SK-N-SH (cell line): ENCODE measurements around the gene TDP2. TPM values are rescaled to one million over a fixed set of nuclear protein-coding genes. Genes with fewer than 3 reads are reported as not detected.

Experiments
- CTCF ChIA-PET: fragments of 300-600, 350-600 bp; formaldehyde crosslinking; extraction: SDS; loops from one replicate; lab custom pipeline; 2021; lab: Yijun Ruan, JAX
- POLR2A ChIA-PET: fragments of 350-600 bp; sonication (Branson Sonifier 250); formaldehyde crosslinking; extraction: SDS; loops from one replicate; lab custom pipeline; 2020; ENCODE audit warnings: antibody characterized with exemption, inconsistent platforms; lab: Yijun Ruan, JAX
- DNase-seq: peaks from one replicate; pipeline ENCODE4 v3.0.0; 2012
- H2AFZ ChIP-seq: fragments of 200-600 bp; sonication (generic); 2 replicates; pipeline ENCODE4 v1.8.1; 2016; ENCODE audit warnings: antibody characterized with exemption, mild to moderate bottlenecking, low read depth
- H3F3A ChIP-seq: fragments of 200-600 bp; sonication (generic); replicated peaks from 2 replicates; pipeline ENCODE3; 2016; ENCODE audit warnings: antibody characterized with exemption, mild to moderate bottlenecking; ENCODE audit not compliant: insufficient read depth
- H3K27ac ChIP-seq, 2 experiments: fragments of 200-500 bp in 1 of 2; fragments of 200-600 bp in 1 of 2; sonication (Bioruptor generic) in 1 of 2; sonication (generic), shearing (Covaris generic) in 1 of 2; 2 replicates each; pipeline versions ENCODE4 v1.5.1 to v1.6.1; 2014 to 2016; ENCODE audit warnings: low read depth in 2 of 2, inconsistent platforms in 1 of 2, low read length in 1 of 2, mild to moderate bottlenecking in 1 of 2, mixed read lengths in 1 of 2
- H3K27me3 ChIP-seq: fragments of 200-600 bp; sonication (generic), shearing (Covaris generic); 2 replicates; pipeline ENCODE4 v1.6.1; 2016; ENCODE audit warnings: mixed run types; ENCODE audit not compliant: insufficient read depth
- H3K36me3 ChIP-seq, 2 experiments: fragments of 200-500 bp in 1 of 2; fragments of 200-600 bp in 1 of 2; sonication (Bioruptor generic) in 1 of 2; sonication (generic) in 1 of 2; replicated peaks in 1 of 2; 2 replicates each; pipeline versions ENCODE3 to v1.5.1; 2014 to 2016; ENCODE audit warnings: low read length in 1 of 2, mild to moderate bottlenecking in 1 of 2; ENCODE audit not compliant: insufficient read depth in 2 of 2, control insufficient read depth in 1 of 2
- H3K4me1 ChIP-seq, 2 experiments: fragments of 200-500 bp in 1 of 2; fragments of 200-600 bp in 1 of 2; sonication (Bioruptor generic) in 1 of 2; sonication (generic), shearing (Covaris generic) in 1 of 2; 2 replicates each; pipeline versions ENCODE4 v1.5.1 to v1.6.1; 2014 to 2016; ENCODE audit warnings: low read depth in 1 of 2, low read length in 1 of 2, mixed run types in 1 of 2; ENCODE audit not compliant: insufficient read depth in 2 of 2, control insufficient read depth in 1 of 2
- H3K4me2 ChIP-seq: fragments of 200-600 bp; sonication (generic), shearing (Covaris generic); 2 replicates; pipeline ENCODE4 v1.6.1; 2017; ENCODE audit warnings: mixed run types
- H3K4me3 ChIP-seq, 2 experiments: fragments of 200-500 bp in 1 of 2; fragments of 200-600 bp in 1 of 2; sonication (Bioruptor generic) in 1 of 2; sonication (generic), shearing (Covaris generic) in 1 of 2; 2 replicates each; pipeline versions ENCODE4 v1.5.1 to v1.8.1; 2014 to 2016; ENCODE audit warnings: low read depth in 2 of 2, inconsistent platforms in 1 of 2, low read length in 1 of 2, mild to moderate bottlenecking in 1 of 2, mixed read lengths in 1 of 2, moderate library complexity in 1 of 2
- H3K79me2 ChIP-seq: fragments of 200-600 bp; sonication (generic); 2 replicates; pipeline ENCODE4 v1.8.1; 2017; ENCODE audit warnings: mild to moderate bottlenecking; ENCODE audit not compliant: insufficient read depth
- H3K9ac ChIP-seq: fragments of 200-600 bp; sonication (generic); 2 replicates; pipeline ENCODE4 v1.6.1; 2017; ENCODE audit warnings: mixed run types
- H3K9me2 ChIP-seq: fragments of 200-600 bp; sonication (generic); 2 replicates; pipeline ENCODE4 v1.6.1; 2017; ENCODE audit warnings: mixed run types
- H3K9me3 ChIP-seq: fragments of 200-600 bp; sonication (generic); 2 replicates; pipeline ENCODE4 v1.6.1; 2017; ENCODE audit warnings: mixed run types, mild to moderate bottlenecking, moderate library complexity
- H4K20me1 ChIP-seq: fragments of 200-600 bp; sonication (generic); 2 replicates; pipeline ENCODE4 v1.6.1; 2017; ENCODE audit warnings: mild to moderate bottlenecking, mixed run types; ENCODE audit not compliant: insufficient read depth
- CTCF ChIP-seq: fragments of 200-600 bp; sonication (generic); IDR thresholded peaks from 2 replicates; pipeline ENCODE4 v1.6.1; 2017; ENCODE audit warnings: antibody characterized with exemption, mild to moderate bottlenecking, moderate library complexity
- EZH2phosphoT487 ChIP-seq: fragments of 200-600 bp; sonication (generic); IDR thresholded peaks from 2 replicates; pipeline ENCODE4 v1.6.1; 2017; ENCODE audit warnings: low read depth, mixed run types, mild to moderate bottlenecking, antibody characterized with exemption, moderate library complexity, borderline replicate concordance
- FOXJ3 ChIP-seq: sonication (generic); formaldehyde crosslinking; IDR thresholded peaks from 2 replicates; pipeline ENCODE4 v1.5.1; 2020; ENCODE audit warnings: mild to moderate bottlenecking, missing genetic modification reagents
- GABPA ChIP-seq: IDR thresholded peaks from 2 replicates; pipeline ENCODE4 v1.4.0; 2012; ENCODE audit warnings: low read depth, mild to moderate bottlenecking
- GATA2 ChIP-seq: sonication (generic); formaldehyde crosslinking; IDR thresholded peaks from 2 replicates; pipeline ENCODE4 v1.5.0; 2020; ENCODE audit warnings: mild to moderate bottlenecking, missing genetic modification reagents
- JUND ChIP-seq: IDR thresholded peaks from 2 replicates; pipeline ENCODE4 v1.4.0; 2012
- MAX ChIP-seq: IDR thresholded peaks from 2 replicates; pipeline ENCODE4 v1.4.0; 2012; ENCODE audit warnings: low read depth
- MEF2A ChIP-seq: IDR thresholded peaks from 2 replicates; pipeline ENCODE4 v1.4.0; 2012; ENCODE audit warnings: low read depth, borderline replicate concordance
- PBX3 ChIP-seq: IDR thresholded peaks from 2 replicates; pipeline ENCODE4; 2012
- POLR2AphosphoS5 ChIP-seq: IDR thresholded peaks from 2 replicates; pipeline ENCODE4 v1.6.1; 2012; ENCODE audit warnings: low read depth, low read length
- RCOR1 ChIP-seq: fragments of 150-350 bp; IDR thresholded peaks from 2 replicates; pipeline ENCODE4 v1.6.1; 2017; ENCODE audit warnings: antibody characterized with exemption, low read length
- RFX5 ChIP-seq: IDR thresholded peaks from 2 replicates; pipeline ENCODE4 v1.6.1; 2012; ENCODE audit warnings: mild to moderate bottlenecking, improper control_type of control experiment, low read length
- SMC3 ChIP-seq: IDR thresholded peaks from 2 replicates; pipeline ENCODE4 v1.6.1; 2012; ENCODE audit warnings: low read depth, low read length, improper control_type of control experiment
- TAF1 ChIP-seq: IDR thresholded peaks from 2 replicates; pipeline ENCODE4 v1.6.1; 2012; ENCODE audit warnings: low read depth, mild to moderate bottlenecking, low read length, moderate library complexity, borderline replicate concordance
- TEAD4 ChIP-seq: IDR thresholded peaks from 2 replicates; pipeline ENCODE4 v1.4.0; 2012; ENCODE audit warnings: mild to moderate bottlenecking, borderline replicate concordance; ENCODE audit not compliant: insufficient read depth
- USF2 ChIP-seq: fragments of 150-350 bp; IDR thresholded peaks from 2 replicates; pipeline ENCODE4 v1.6.1; 2017; ENCODE audit warnings: antibody characterized with exemption, low read length, low read depth, borderline replicate concordance
- ZBTB33 ChIP-seq: IDR thresholded peaks from 2 replicates; pipeline ENCODE4 v1.4.0; 2012; ENCODE audit warnings: low read depth, borderline replicate concordance
- WGBS: methylation state at CpG from one replicate; pipeline ENCODE4 v1.1.6; 2017; ENCODE audit warnings: low lambda C conversion rate; 5-methylcytosine and 5-hydroxymethylcytosine counted together
- polyA plus RNA-seq, 3 experiments: library from polyadenylated mRNA; depleted of rRNA; stranded (reverse); fragments of >200 nt; gene quantifications; 2 replicates each; pipeline ENCODE4 v1.2.3, GENCODE V29; 2012

Gene TDP2
- polyA plus RNA-seq, 1 of the 3 experiments (the other 2 are of a cell fraction): 20.0 TPM

GRCh38 chr6:24686946-24687345 is 20.2 kb upstream of the TDP2 start (continued):
- TF ChIP-seq MEF2A: no peak

DNA sequence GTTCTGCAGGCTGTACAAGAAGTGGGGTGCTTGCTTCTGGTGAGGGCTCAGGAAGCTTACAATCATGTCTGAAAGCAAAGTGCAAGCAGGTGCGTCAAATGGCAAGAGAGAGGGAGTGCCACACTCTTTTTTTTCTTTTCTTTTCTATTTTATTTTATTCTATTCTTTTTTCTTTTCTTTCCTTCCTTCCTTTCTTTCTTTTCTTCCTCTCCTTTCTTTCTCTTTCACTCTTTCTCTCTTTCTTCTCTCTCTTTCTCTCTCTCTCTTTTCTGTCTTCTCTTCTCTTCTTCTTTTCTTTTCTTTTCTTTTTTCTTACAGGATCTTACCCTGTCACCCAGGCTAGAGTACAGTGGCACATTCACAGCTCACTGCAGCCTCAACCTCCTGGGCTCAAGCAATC is 19.7 kb upstream of the TDP2 start:
- no peaks in the 10 kb centered on the region for H3K9me3 ChIP-seq
- TF ChIP-seq MEF2A (no peak), USF2 (no peak), EZH2phosphoT487 (no peak), FOXJ3 (CRISPR knock-in tag) (no peak), POLR2AphosphoS5 (no peak), JUND (no peak), GABPA (no peak), MAX (no peak), GATA2 (no peak), PBX3 (no peak)
- H3K27ac ChIP-seq: no peak overlapping the region
- H3K9ac ChIP-seq: no peak overlapping the region
- WGBS: 93% methylated on average over 1 of the region's 1 CpG
- no peak overlapping the region for H3K4me3 ChIP-seq
- H2AFZ ChIP-seq: no peak overlapping the region
- no peaks in the 10 kb centered on the region for H3K9me2 ChIP-seq
- H3F3A ChIP-seq: no peaks in the 10 kb centered on the region
- H3K4me1 ChIP-seq: no peaks in the 10 kb centered on the region
- H4K20me1 ChIP-seq: no peaks in the 10 kb centered on the region
- no peak for DNase-seq
- no peak overlapping the region for H3K4me2 ChIP-seq
- ChIA-PET CTCF (interaction anchor here (1.0 to 1.4 kb wide), 2 partner anchors 20 to 107 kb away, joined by 3 read pairs; partner anchors contain the start of genes ACOT13 and TDP2), POLR2A (interaction anchor here (0.8 kb wide), 1 partner anchor 105 kb away, joined by 3 read pairs; no protein-coding TSS in a partner anchor)
- no peaks in the 10 kb centered on the region for H3K36me3 ChIP-seq
- H3K79me2 ChIP-seq: no peaks in the 10 kb centered on the region
- no peaks in the 10 kb centered on the region for H3K27me3 ChIP-seq

DNA sequence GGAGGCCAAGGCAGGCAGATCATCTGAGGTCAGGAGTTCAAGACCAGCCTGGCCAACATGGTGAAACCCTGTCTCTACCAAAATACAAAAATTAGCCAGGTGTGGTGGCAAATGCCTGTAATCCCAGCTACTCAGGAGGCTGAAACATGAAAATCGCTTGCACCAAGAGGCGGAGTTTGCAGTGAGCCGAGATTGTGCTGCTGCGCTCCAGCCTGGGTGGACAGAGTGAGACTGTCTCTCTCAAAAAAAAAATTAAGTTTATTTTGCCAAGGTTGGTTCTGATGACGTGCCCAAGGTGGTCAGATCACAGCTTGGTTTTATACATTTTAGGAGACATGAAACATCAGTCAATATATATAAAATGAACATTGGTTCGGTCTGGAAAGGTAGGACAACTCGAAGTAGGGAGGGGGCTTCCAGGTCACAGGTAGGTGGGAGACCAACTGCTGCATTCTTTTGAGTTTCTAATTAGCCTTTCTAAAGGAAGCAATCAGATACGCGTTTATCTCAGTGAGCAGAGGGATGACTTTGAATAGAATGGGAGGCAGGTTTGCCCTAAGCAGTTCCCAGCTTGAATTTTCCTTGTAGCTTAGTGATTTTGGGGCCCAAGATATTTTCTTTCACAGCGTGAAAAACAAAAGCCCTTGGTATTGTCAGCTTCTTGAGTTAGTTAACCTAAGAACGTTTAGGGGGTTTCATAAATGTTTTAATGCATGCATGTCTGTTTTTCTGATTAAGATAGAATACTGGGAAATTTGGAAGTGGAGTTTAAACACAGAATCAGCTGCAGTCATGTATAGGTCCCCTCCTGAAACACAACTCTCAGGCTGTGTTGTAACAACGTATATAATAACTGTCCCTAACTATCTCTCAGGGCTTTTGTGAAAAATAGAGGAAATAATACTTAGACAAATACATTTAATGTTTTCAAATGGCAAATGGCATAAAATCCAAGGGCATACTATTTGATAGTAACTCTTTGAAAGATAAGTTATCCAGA is 16.9 kb upstream of the TDP2 start:
- peak overlapping the region in 1 of 2 experiments; percentile 39; a peak in 1 of 4 replicates for H3K27ac ChIP-seq
- no peaks in the 10 kb centered on the region for H3F3A ChIP-seq
- H3K9me3 ChIP-seq: no peaks in the 10 kb centered on the region
- H3K4me1 ChIP-seq: no peaks in the 10 kb centered on the region
- WGBS: 78% methylated on average over 12 of the region's 12 CpGs
- no peaks in the 10 kb centered on the region for H3K9me2 ChIP-seq
- H2AFZ ChIP-seq: no peak overlapping the region
- CTCF ChIA-PET: interaction anchor here (1.2 to 3.2 kb wide), 4 partner anchors 12 to 103 kb away, joined by 3 to 12 read pairs (median 3); partner anchors contain the start of genes ACOT13 and TDP2
- H3K9ac ChIP-seq: no peak overlapping the region
- no peaks in the 10 kb centered on the region for H3K79me2 ChIP-seq
- no peak overlapping the region for H3K4me3 ChIP-seq
- H3K36me3 ChIP-seq: no peaks in the 10 kb centered on the region
- POLR2A ChIA-PET: interaction anchor here (0.8 kb wide), 1 partner anchor 10 kb away, joined by 3 read pairs; no protein-coding TSS in a partner anchor
- no peaks in the 10 kb centered on the region for H3K27me3 ChIP-seq
- no peak overlapping the region for H3K4me2 ChIP-seq
- DNase-seq: no peak
- no peaks in the 10 kb centered on the region for H4K20me1 ChIP-seq
- TF ChIP-seq TAF1 (no peak), CTCF (no peak), POLR2AphosphoS5 (no peak), SMC3 (no peak), RFX5 (no peak), RCOR1 (no peak), ZBTB33 (no peak), TEAD4 (no peak)
